Hepatocyte (in vitro differentiated cells): Measurements from ENCODE around the gene ATP1B2.

Experiments used
- EZH2 ChIP-seq: fragments of 200-600 bp; sonication (generic); IDR thresholded peaks from 2 replicates; pipeline ENCODE4 v1.6.1; 2016; ENCODE audit warnings: antibody characterized with exemption, mild to moderate bottlenecking, borderline replicate concordance
- EZH2phosphoT487 ChIP-seq: fragments of 200-600 bp; sonication (generic); IDR thresholded peaks from one replicate; pipeline ENCODE4 v1.6.1; 2018; ENCODE audit warnings: antibody characterized with exemption, mild to moderate bottlenecking, low read depth, moderate library complexity; ENCODE audit not compliant: unreplicated experiment, severe bottlenecking
- TF ChIP-seq, protein P1 (sequence below): fragments of 200-600 bp; sonication (generic); IDR thresholded peaks from 2 replicates; pipeline ENCODE4 v1.5.1; 2016; ENCODE audit warnings: antibody characterized with exemption, mild to moderate bottlenecking; ENCODE audit not compliant: poor library complexity

DNA sequence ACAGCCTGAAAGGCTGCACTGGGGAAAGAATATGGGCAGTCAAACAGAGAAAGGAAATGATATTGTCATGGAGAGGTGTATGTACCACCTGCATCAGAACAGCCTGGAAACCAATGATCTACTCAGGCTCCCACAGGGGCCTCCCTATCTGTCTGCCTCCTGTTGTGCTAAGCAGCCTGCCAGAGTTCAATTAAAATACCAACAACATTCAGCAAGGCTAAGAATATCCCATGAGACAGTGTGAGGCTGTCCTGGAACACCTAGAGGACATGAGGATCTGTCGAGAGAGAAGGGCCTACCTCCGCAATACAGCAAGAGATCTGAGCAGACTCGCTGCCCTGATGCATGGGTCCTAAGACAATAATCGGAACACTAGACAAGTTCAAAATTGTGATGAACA, 44.4 kb upstream of the ATP1B2 start:
- TF ChIP-seq, protein P1, sequence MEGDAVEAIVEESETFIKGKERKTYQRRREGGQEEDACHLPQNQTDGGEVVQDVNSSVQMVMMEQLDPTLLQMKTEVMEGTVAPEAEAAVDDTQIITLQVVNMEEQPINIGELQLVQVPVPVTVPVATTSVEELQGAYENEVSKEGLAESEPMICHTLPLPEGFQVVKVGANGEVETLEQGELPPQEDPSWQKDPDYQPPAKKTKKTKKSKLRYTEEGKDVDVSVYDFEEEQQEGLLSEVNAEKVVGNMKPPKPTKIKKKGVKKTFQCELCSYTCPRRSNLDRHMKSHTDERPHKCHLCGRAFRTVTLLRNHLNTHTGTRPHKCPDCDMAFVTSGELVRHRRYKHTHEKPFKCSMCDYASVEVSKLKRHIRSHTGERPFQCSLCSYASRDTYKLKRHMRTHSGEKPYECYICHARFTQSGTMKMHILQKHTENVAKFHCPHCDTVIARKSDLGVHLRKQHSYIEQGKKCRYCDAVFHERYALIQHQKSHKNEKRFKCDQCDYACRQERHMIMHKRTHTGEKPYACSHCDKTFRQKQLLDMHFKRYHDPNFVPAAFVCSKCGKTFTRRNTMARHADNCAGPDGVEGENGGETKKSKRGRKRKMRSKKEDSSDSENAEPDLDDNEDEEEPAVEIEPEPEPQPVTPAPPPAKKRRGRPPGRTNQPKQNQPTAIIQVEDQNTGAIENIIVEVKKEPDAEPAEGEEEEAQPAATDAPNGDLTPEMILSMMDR: no peak
- TF ChIP-seq EZH2phosphoT487 (no peak), EZH2 (no peak)
